Amniotic stem cell (primary cell): ENCODE data around the gene SSBP4.
"Not testable (repeated sequence)": the region's sequence is repeated elsewhere in the genome, so short reads cannot be mapped to it uniquely, and the experiment has no call there.

Experiments
- DNase-seq: peaks from one replicate; lab custom pipeline; 2025; lab: John Stamatoyannopoulos, UW

Gene SSBP4

GRCh38 chr19:18393836-18394235 is 25.4 kb upstream of the SSBP4 start:
- no peak for DNase-seq

GRCh38 chr19:18396471-18397241 is 22.5 kb upstream of the SSBP4 start:
- DNase-seq, result no peak

- no peak for DNase-seq
These were observed 21.7 kb upstream of the SSBP4 start, which contains the start of gene LRRC25 for GRCh38 chr19:18397242-18398202. TSS of gene LRRC25 (minus strand) at chr19:18397622. CDS start at chr19:18396963, 659 bp downstream.

- DNase-seq, result no peak
These were observed 20.2 kb upstream of the SSBP4 start for GRCh38 chr19:18399008-18399407.

GRCh38 chr19:18401580-18402112 is 17.6 kb upstream of the SSBP4 start:
- no peak for DNase-seq

- not testable (repeated sequence) for DNase-seq
These were observed 16.5 kb upstream of the SSBP4 start for GRCh38 chr19:18402455-18403248.

- not testable (repeated sequence) for DNase-seq
These were observed 13.4 kb upstream of the SSBP4 start for GRCh38 chr19:18405754-18406153.

GRCh38 chr19:18406749-18407148 is 12.4 kb upstream of the SSBP4 start:
- no peak for DNase-seq

- DNase-seq, result no peak
These were observed 11.1 kb upstream of the SSBP4 start for GRCh38 chr19:18408053-18408476.

- DNase-seq, result no peak
These were observed 6.5 kb upstream of the SSBP4 start for GRCh38 chr19:18412610-18413239.

GRCh38 chr19:18414504-18415177 is 4.6 kb upstream of the SSBP4 start:
- no peak for DNase-seq

- DNase-seq, result no peak
These were observed 3.9 kb upstream of the SSBP4 start for GRCh38 chr19:18415178-18415867.

GRCh38 chr19:18416778-18417249 is 2.4 kb upstream of the SSBP4 start:
- DNase-seq, result peak; percentile 79

- DNase-seq, result no peak
These were observed 1.8 kb upstream of the SSBP4 start for GRCh38 chr19:18417250-18418028.

- DNase-seq, result no peak
These were observed 1.1 kb upstream of the SSBP4 start for GRCh38 chr19:18418029-18418482.

- DNase-seq, result no peak
These were observed 559 bp upstream of the SSBP4 start for GRCh38 chr19:18418483-18419194.

- no peak for DNase-seq
These were observed 682 bp downstream of the SSBP4 start for GRCh38 chr19:18419699-18420460.

- DNase-seq, result no peak
These were observed 1.7 kb downstream of the SSBP4 start for GRCh38 chr19:18420930-18421329.
